GM10248 (cell line): Measurements from ENCODE around the gene XPNPEP1.

ENCODE experiments used
- CTCF ChIA-PET: fragments of 300-600 bp; sonication (Branson Sonifier 250); formaldehyde crosslinking; extraction: SDS; loops from one replicate; lab custom pipeline; 2021; ENCODE audit warnings: antibody characterized with exemption; lab: Yijun Ruan, JAX
- POLR2A ChIA-PET: fragments of 350-650 bp; sonication (Branson Sonifier 250); formaldehyde crosslinking; extraction: SDS; loops from one replicate; lab custom pipeline; 2020; ENCODE audit warnings: antibody characterized with exemption; lab: Yijun Ruan, JAX
- DNase-seq: peaks from one replicate; pipeline ENCODE4 v3.0.0; 2012; ENCODE audit errors: extremely low spot score
- CTCF ChIP-seq: IDR thresholded peaks from 2 replicates; pipeline ENCODE4 v1.5.1; 2012; ENCODE audit warnings: mild to moderate bottlenecking, low read depth; ENCODE audit errors: extremely low read depth, missing control alignments, control extremely low read depth

XPNPEP1 gene

GRCh38 chr10:109932968-109933367, 9.7 kb upstream of the XPNPEP1 start:
- DNase-seq = no peak
- no peak for TF ChIP-seq CTCF
- ChIA-PET POLR2A (no interaction called here), CTCF (no interaction called here)

- TF ChIP-seq CTCF = no peak
- no peak for DNase-seq
- ChIA-PET CTCF (no interaction called here), POLR2A (no interaction called here)
These were observed 9.1 kb upstream of the XPNPEP1 start for GRCh38 chr10:109932391-109932790.

- no peak for TF ChIP-seq CTCF
- ChIA-PET POLR2A (no interaction called here), CTCF (interaction anchor here (0.9 kb wide), 1 partner anchor 9 kb away, joined by 3 read pairs; no protein-coding TSS in a partner anchor)
- no peak for DNase-seq
These were observed 7.9 kb upstream of the XPNPEP1 start for GRCh38 chr10:109931163-109931562.

GRCh38 chr10:109929501-109930219, 6.3 kb upstream of the XPNPEP1 start:
- no peak for TF ChIP-seq CTCF
- ChIA-PET CTCF (interaction anchor here (1.3 to 1.9 kb wide), 2 partner anchors 10 to 46 kb away, joined by 4 to 6 read pairs; no protein-coding TSS in a partner anchor), POLR2A (no interaction called here)
- no peak for DNase-seq

- no peak for TF ChIP-seq CTCF
- POLR2A ChIA-PET = no interaction called here
- CTCF ChIA-PET = interaction anchor here (0.9 to 1.9 kb wide), 6 partner anchors 9 to 44 kb away, joined by 3 to 6 read pairs (median 4); no protein-coding TSS in a partner anchor
- no peak for DNase-seq
These were observed 5.2 kb upstream of the XPNPEP1 start for GRCh38 chr10:109928475-109928891.

- no peak for DNase-seq
- TF ChIP-seq CTCF = no peak
- POLR2A ChIA-PET = no interaction called here
- CTCF ChIA-PET = interaction anchor here (1.2 kb wide), 1 partner anchor 11 kb away, joined by 4 read pairs; no protein-coding TSS in a partner anchor
These were observed 3.5 kb upstream of the XPNPEP1 start for GRCh38 chr10:109926825-109927224.
